H1 (cell line): ENCODE results near the gene APOO. TPM values are rescaled to one million over a fixed set of nuclear protein-coding genes. Genes with fewer than 3 reads are reported as not detected.

ENCODE experiments used
- CTCF ChIA-PET: fragments of 300-600 bp; sonication (Branson Sonifier 250); formaldehyde crosslinking; loops from one replicate; lab custom pipeline; 2021; ENCODE audit not compliant: partially characterized antibody; lab: Charles Lee
- POLR2A ChIA-PET: fragments of 300-600 bp; sonication (Branson Sonifier 250); formaldehyde crosslinking; loops from one replicate; lab custom pipeline; 2021; ENCODE audit warnings: inconsistent platforms; ENCODE audit not compliant: partially characterized antibody; lab: Charles Lee
- DNase-seq, 2 experiments: peaks; one replicate each; pipeline versions ENCODE4 v3.0.0 to v3.0.0-alpha.2; 2010 to 2022; ENCODE audit warnings: low spot score in 2 of 2, low read depth in 1 of 2, mixed read lengths in 1 of 2
- FAIRE-seq: peaks from 2 replicates; lab custom pipeline; 2011; peaks lifted over from hg19 to GRCh38; lab: Jason Lieb, UNC
- H2AFZ ChIP-seq: 2 replicates; pipeline ENCODE4 v1.8.1; 2012; ENCODE audit warnings: low read length, inconsistent platforms
- H2AK5ac ChIP-seq: 2 replicates; pipeline ENCODE4 v1.6.1; 2013; ENCODE audit warnings: low read depth, low read length
- H2BK120ac ChIP-seq: replicated peaks from 2 replicates; pipeline ENCODE3; 2013; ENCODE audit warnings: low read depth, low read length, inconsistent platforms
- H2BK12ac ChIP-seq: 2 replicates; pipeline ENCODE4 v1.6.1; 2013; ENCODE audit warnings: low read depth, low read length
- H2BK15ac ChIP-seq: 2 replicates; pipeline ENCODE4 v1.6.1; 2013; ENCODE audit warnings: low read length
- H2BK20ac ChIP-seq: 2 replicates; pipeline ENCODE4 v1.6.1; 2013; ENCODE audit warnings: low read length
- H2BK5ac ChIP-seq: 2 replicates; pipeline ENCODE4 v1.6.1; 2013; ENCODE audit warnings: low read depth, low read length
- H3K14ac ChIP-seq: 2 replicates; pipeline ENCODE4 v1.6.1; 2013; ENCODE audit warnings: inconsistent platforms; ENCODE audit not compliant: insufficient read length
- H3K18ac ChIP-seq: 2 replicates; pipeline ENCODE4 v1.6.1; 2013; ENCODE audit warnings: low read length; ENCODE audit errors: extremely low read depth
- H3K23ac ChIP-seq: 2 replicates; pipeline ENCODE4 v1.6.1; 2013; ENCODE audit warnings: inconsistent platforms; ENCODE audit not compliant: insufficient read length
- H3K23me2 ChIP-seq: 2 replicates; pipeline ENCODE4 v1.6.1; 2013; ENCODE audit warnings: low read depth, low read length
- H3K27ac ChIP-seq: 2 replicates; pipeline ENCODE4 v1.6.1; 2011; ENCODE audit warnings: low read depth, low read length, inconsistent platforms
- H3K27me3 ChIP-seq, 4 experiments: replicated peaks in 1 of 4; 1 replicate in 1 of 4; 2 replicates in 3 of 4; pipeline versions ENCODE4 v1.6.1 to v1.8.1; 2011 to 2013; ENCODE audit warnings: low read length in 3 of 4, mild to moderate bottlenecking in 3 of 4, inconsistent platforms in 2 of 4, mixed read lengths in 2 of 4, moderate library complexity in 1 of 4; ENCODE audit not compliant: control insufficient read depth in 3 of 4, insufficient read depth in 3 of 4; ENCODE audit errors: extremely low read depth in 1 of 4
- H3K36me3 ChIP-seq, 4 experiments: 2 replicates each; pipeline versions ENCODE4 v1.6.1 to v1.8.1; 2011 to 2013; ENCODE audit warnings: mild to moderate bottlenecking in 4 of 4, low read length in 3 of 4, moderate library complexity in 2 of 4, control low read depth in 1 of 4, inconsistent platforms in 1 of 4; ENCODE audit not compliant: insufficient read depth in 4 of 4, control insufficient read depth in 2 of 4
- H3K4ac ChIP-seq: replicated peaks from 2 replicates; pipeline ENCODE3; 2013; ENCODE audit warnings: low read length, low read depth, mixed read lengths, inconsistent platforms; ENCODE audit not compliant: insufficient read length
- H3K4me1 ChIP-seq, 4 experiments: replicated peaks in 1 of 4; 1 replicate in 1 of 4; 2 replicates in 3 of 4; pipeline versions ENCODE4 v1.6.1 to v1.8.1; 2011 to 2013; ENCODE audit warnings: low read length in 3 of 4, inconsistent platforms in 2 of 4, mixed read lengths in 1 of 4; ENCODE audit not compliant: insufficient read depth in 4 of 4, control insufficient read depth in 3 of 4
- H3K4me2 ChIP-seq, 2 experiments: 2 replicates each; pipeline versions ENCODE4 v1.6.1 to v1.8.1; 2011 to 2013; ENCODE audit warnings: low read depth in 2 of 2, low read length in 2 of 2, control low read depth in 1 of 2, inconsistent platforms in 1 of 2, mild to moderate bottlenecking in 1 of 2; ENCODE audit not compliant: insufficient read depth in 1 of 2
- H3K4me3 ChIP-seq, 4 experiments: fragments of 200-600, 300-600 bp in 1 of 4; sonication (generic), shearing (Covaris generic), sonication (Bioruptor Twin) in 1 of 4; 2 replicates each; pipeline versions ENCODE4 v1.5.1 to v1.8.1; 2011 to 2016; ENCODE audit warnings: low read length in 4 of 4, low read depth in 3 of 4, control low read depth in 2 of 4, inconsistent platforms in 2 of 4, mild to moderate bottlenecking in 2 of 4, mixed read lengths in 1 of 4, moderate library complexity in 1 of 4; ENCODE audit not compliant: insufficient read depth in 2 of 4; ENCODE audit errors: extremely low read depth in 1 of 4
- H3K56ac ChIP-seq: replicated peaks from 2 replicates; pipeline ENCODE3; 2013; ENCODE audit warnings: low read depth, mild to moderate bottlenecking, mixed read lengths, low read length, inconsistent platforms; ENCODE audit not compliant: insufficient read length
- H3K79me1 ChIP-seq: 2 replicates; pipeline ENCODE4 v1.6.1; 2013; ENCODE audit warnings: low read depth, low read length, control low read depth
- H3K79me2 ChIP-seq, 2 experiments: 2 replicates each; pipeline versions ENCODE4 v1.6.1 to v1.8.1; 2012 to 2013; ENCODE audit warnings: low read length in 2 of 2, mild to moderate bottlenecking in 2 of 2, inconsistent platforms in 1 of 2; ENCODE audit not compliant: insufficient read depth in 2 of 2, control insufficient read depth in 1 of 2
- H3K9ac ChIP-seq, 4 experiments: replicated peaks in 1 of 4; 1 replicate in 1 of 4; 2 replicates in 3 of 4; pipeline versions ENCODE4 v1.6.1 to v1.8.1; 2011 to 2013; ENCODE audit warnings: low read depth in 3 of 4, low read length in 3 of 4, control low read depth in 2 of 4, mild to moderate bottlenecking in 2 of 4, moderate library complexity in 2 of 4, inconsistent platforms in 1 of 4; ENCODE audit errors: extremely low read depth in 1 of 4
- H3K9me3 ChIP-seq, 2 experiments: 2 replicates each; pipeline versions ENCODE4 v1.6.1 to v1.8.1; 2012 to 2013; ENCODE audit warnings: mild to moderate bottlenecking in 2 of 2, moderate library complexity in 2 of 2, control low read depth in 1 of 2, inconsistent platforms in 1 of 2, low read depth in 1 of 2, low read length in 1 of 2, mixed read lengths in 1 of 2; ENCODE audit not compliant: insufficient read depth in 2 of 2
- H4K20me1 ChIP-seq, 2 experiments: replicated peaks in 1 of 2; 2 replicates each; pipeline versions ENCODE3 to v1.8.1; 2011 to 2013; ENCODE audit warnings: inconsistent platforms in 2 of 2, low read length in 2 of 2, mild to moderate bottlenecking in 1 of 2; ENCODE audit not compliant: insufficient read depth in 2 of 2, control insufficient read depth in 1 of 2
- H4K5ac ChIP-seq: 2 replicates; pipeline ENCODE4 v1.6.1; 2013; ENCODE audit warnings: low read length, low read depth, mixed read lengths, inconsistent platforms; ENCODE audit not compliant: insufficient read length
- H4K8ac ChIP-seq: 2 replicates; pipeline ENCODE4 v1.8.0; 2013; ENCODE audit warnings: mild to moderate bottlenecking, moderate library complexity, low read length, inconsistent platforms; ENCODE audit not compliant: insufficient read depth; ENCODE audit errors: extremely low read depth
- H4K91ac ChIP-seq: replicated peaks from 2 replicates; pipeline ENCODE3; 2013; ENCODE audit warnings: low read length, mixed read lengths, inconsistent platforms; ENCODE audit not compliant: insufficient read length
- CHD2 ChIP-seq: IDR thresholded peaks from 2 replicates; pipeline ENCODE4 v1.6.1; 2012; ENCODE audit warnings: low read length, improper control_type of control experiment
- KDM1A ChIP-seq: fragments of 200-600, 300-600 bp; sonication (generic); IDR thresholded peaks from 2 replicates; pipeline ENCODE4 v1.7.1; 2016; ENCODE audit warnings: mild to moderate bottlenecking, low read length, borderline replicate concordance
- NRF1 ChIP-seq: IDR thresholded peaks from 2 replicates; pipeline ENCODE4 v1.6.1; 2011; ENCODE audit warnings: mild to moderate bottlenecking, low read depth, low read length, improper control_type of control experiment
- POLR2A ChIP-seq, 2 experiments: IDR thresholded peaks; 1 replicate in 1 of 2; 2 replicates in 1 of 2; pipeline ENCODE4 v1.6.1; 2011; ENCODE audit warnings: low read depth in 2 of 2, low read length in 2 of 2, mild to moderate bottlenecking in 2 of 2; ENCODE audit errors: control extremely low read depth in 1 of 2
- WGBS, 2 experiments: shearing (Covaris generic) in 1 of 2; methylation state at CpG; one replicate each; pipeline versions ENCODE4 v1.1.6 to v1.1.7; 2013 to 2015; ENCODE audit warnings: low lambda C conversion rate in 2 of 2, mixed read lengths in 2 of 2, inconsistent platforms in 1 of 2, low coverage in 1 of 2, missing lambda C conversion rate in 1 of 2; ENCODE audit not compliant: insufficient replicate concordance in 2 of 2, insufficient coverage in 1 of 2, insufficient read length in 1 of 2; ENCODE audit errors: extremely low coverage in 1 of 2, missing lambda C conversion rate in 1 of 2; 5-methylcytosine and 5-hydroxymethylcytosine counted together
- polyA plus RNA-seq, 7 experiments: library from polyadenylated mRNA; depleted of rRNA in 3 of 7; stranded (reverse) in 5 of 7; unstranded in 2 of 7; fragments of >200 nt in 5 of 7; fragments of 200-250 nt in 2 of 7; gene quantifications; 1 replicate in 5 of 7; 2 replicates in 1 of 7; 4 replicates in 1 of 7; pipeline versions ENCODE4 v1.2.1 to v1.2.3, GENCODE V29; 2011 to 2013; ENCODE audit warnings: missing spikeins in 2 of 7, mixed read lengths in 2 of 7
- total RNA-seq: library from RNA; stranded (reverse); fragmentation: NEBNext Ultra II Directional; extraction: Animal tissue kit (Norgen Biotek cat#: 25700); gene quantifications from 2 replicates; pipeline ENCODE4 v1.2.1, GENCODE V29; 2021

The APOO gene
- total and polyA plus RNA-seq, 2 of the 8 experiments (the other 6 are each of a cell fraction or from before 2014, with no cell fraction given) = 25.7 to 45.0 TPM

DNA sequence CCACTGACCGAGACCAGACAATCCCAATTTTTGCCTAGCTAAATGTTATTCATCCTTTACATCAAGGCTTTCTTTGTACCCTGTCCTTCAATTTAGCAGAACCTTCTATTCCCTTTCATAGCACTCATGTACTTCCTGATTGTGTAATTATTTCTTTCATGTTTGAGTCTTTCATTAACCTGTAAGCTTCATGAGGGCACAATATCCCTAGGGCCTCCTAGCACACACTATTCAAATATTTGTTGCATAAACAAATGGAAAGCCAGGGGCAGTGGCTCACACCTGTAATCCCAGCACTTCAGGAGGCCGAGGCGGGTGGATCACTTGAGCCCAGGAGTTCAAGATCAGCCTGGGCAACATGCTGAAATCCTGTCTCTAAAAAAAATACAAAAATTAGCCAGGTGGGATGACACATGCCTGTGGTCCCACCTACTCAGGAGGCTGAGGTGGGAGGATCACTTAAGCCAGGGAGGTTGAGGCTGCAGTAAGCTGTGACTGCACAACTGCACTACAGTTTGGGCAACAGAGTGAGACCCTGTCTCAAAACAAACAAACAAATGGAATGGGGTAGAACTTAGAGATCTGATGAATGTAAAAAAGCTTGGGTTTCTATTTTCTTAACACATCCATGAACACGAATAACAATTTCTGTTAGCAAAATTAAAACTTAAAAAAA is 65.8 kb downstream of the APOO start:
- no peaks in the 10 kb centered on the region for H4K20me1 ChIP-seq
- H3K79me2 ChIP-seq = no peaks in the 10 kb centered on the region
- POLR2A ChIA-PET = no interaction called here
- H4K91ac ChIP-seq = no peak overlapping the region
- no peak overlapping the region for H2BK15ac ChIP-seq
- no peak overlapping the region for H3K4me2 ChIP-seq
- no peaks in the 10 kb centered on the region for H3K36me3 ChIP-seq
- FAIRE-seq (no peak), DNase-seq (no peak)
- H4K5ac ChIP-seq = no peak overlapping the region
- H3K4ac ChIP-seq = no peak overlapping the region
- H2BK120ac ChIP-seq = no peak overlapping the region
- no peaks in the 10 kb centered on the region for H3K79me1 ChIP-seq
- H2AFZ ChIP-seq = no peak overlapping the region
- H3K14ac ChIP-seq = no peak overlapping the region
- no peak overlapping the region for H3K4me3 ChIP-seq
- CTCF ChIA-PET = interaction anchor here (0.6 to 1.1 kb wide), 2 partner anchors 60 to 85 kb away, joined by 3 read pairs; no protein-coding TSS in a partner anchor
- H2BK20ac ChIP-seq = no peak overlapping the region
- H3K23ac ChIP-seq = no peak overlapping the region
- no peak overlapping the region for H3K18ac ChIP-seq
- H3K56ac ChIP-seq = no peak overlapping the region
- WGBS, 2 experiments = 76% methylated on average over 2 of the region's 4 CpGs; no CpG with 5 or more reads in 1 of the 2 experiments
- no peaks in the 10 kb centered on the region for H3K9me3 ChIP-seq
- TF ChIP-seq POLR2A (IDR thresholded peaks at IDR 0.05; ENCODE audit: control extremely low read depth in 1 of 2, low read depth in 2 of 2, low read length in 2 of 2) (no peak), NRF1 (no peak), KDM1A (no peak), CHD2 (no peak)
- TF ChIP-seq, all 59 proteins: peak for 0
- H3K9ac ChIP-seq = no peak overlapping the region
- H2AK5ac ChIP-seq = no peak overlapping the region
- H2BK5ac ChIP-seq = no peak overlapping the region
- no peak overlapping the region for H2BK12ac ChIP-seq
- H3K27me3 ChIP-seq = no peaks in the 10 kb centered on the region
- H3K27ac ChIP-seq = no peak overlapping the region
- H3K23me2 ChIP-seq = no peaks in the 10 kb centered on the region
- H3K4me1 ChIP-seq = no peaks in the 10 kb centered on the region
- H4K8ac ChIP-seq = no peak overlapping the region
